IMR-90 (cell line): ENCODE measurements around the gene STEAP4. TPM values are rescaled to one million over a fixed set of nuclear protein-coding genes. Genes with fewer than 3 reads are reported as not detected.

ENCODE experiments used
- ATAC-seq: fragments of 200-7000 bp; cut with Tn5 transposase; 2 replicates; pipeline ENCODE4 v1.9.1; 2020; ENCODE audit warnings: low read depth, mild to moderate bottlenecking, moderate library complexity
- BruUV-seq: library from RNA; stranded (reverse); fragments of 400-500 nt; replicated peaks from 2 replicates; lab custom pipeline; 2021; lab: Mats Ljungman, UMichigan
- CTCF ChIA-PET: fragments of 300-600 bp; formaldehyde crosslinking; extraction: SDS; loops from one replicate; lab custom pipeline; 2021; ENCODE audit warnings: antibody characterized with exemption; lab: Yijun Ruan, JAX
- POLR2A ChIA-PET: fragments of 300-600 bp; sonication (Branson Sonifier 250); formaldehyde crosslinking; loops from one replicate; lab custom pipeline; 2022; ENCODE audit warnings: antibody characterized with exemption; ENCODE audit not compliant: unreplicated experiment; lab: Charles Lee
- DNase-seq: peaks from one replicate; pipeline ENCODE4 v3.0.0; 2013
- H2AFZ ChIP-seq: replicated peaks from 2 replicates; pipeline ENCODE3; 2013; ENCODE audit warnings: low read length, mild to moderate bottlenecking; ENCODE audit not compliant: poor library complexity
- H2AK5ac ChIP-seq: 2 replicates; pipeline ENCODE4 v1.6.1; 2013; ENCODE audit warnings: low read depth, low read length, inconsistent platforms
- H2AK9ac ChIP-seq: replicated peaks from 2 replicates; pipeline ENCODE3; 2013; ENCODE audit warnings: mild to moderate bottlenecking, low read depth, low read length, moderate library complexity; ENCODE audit not compliant: poor library complexity
- H2BK120ac ChIP-seq: 2 replicates; pipeline ENCODE4 v1.6.1; 2013; ENCODE audit warnings: low read depth, low read length, inconsistent platforms
- H2BK15ac ChIP-seq: 3 replicates; pipeline ENCODE4 v1.6.1; 2013; ENCODE audit warnings: low read depth, low read length, inconsistent platforms
- H2BK20ac ChIP-seq: 2 replicates; pipeline ENCODE4 v1.6.1; 2013; ENCODE audit warnings: low read depth, mild to moderate bottlenecking, inconsistent platforms, low read length, moderate library complexity
- H2BK5ac ChIP-seq: 2 replicates; pipeline ENCODE4 v1.6.1; 2013; ENCODE audit warnings: mild to moderate bottlenecking, low read depth, low read length, inconsistent platforms; ENCODE audit not compliant: poor library complexity, severe bottlenecking
- H3K14ac ChIP-seq: replicated peaks from 2 replicates; pipeline ENCODE4 v1.6.1; 2013; ENCODE audit warnings: low read depth, low read length, inconsistent platforms
- H3K18ac ChIP-seq: 2 replicates; pipeline ENCODE4 v1.6.1; 2013; ENCODE audit warnings: low read depth, low read length, control low read depth
- H3K23ac ChIP-seq: 2 replicates; pipeline ENCODE4 v1.6.1; 2013; ENCODE audit warnings: low read depth, low read length, inconsistent platforms
- H3K27ac ChIP-seq: 2 replicates; pipeline ENCODE4 v1.5.1; 2013; ENCODE audit warnings: mild to moderate bottlenecking, control low read depth, low read length; ENCODE audit not compliant: insufficient read depth
- H3K27me3 ChIP-seq: 2 replicates; pipeline ENCODE4 v1.6.1; 2013; ENCODE audit warnings: low read length; ENCODE audit not compliant: control insufficient read depth, insufficient read depth
- H3K36me3 ChIP-seq: 2 replicates; pipeline ENCODE4 v1.6.1; 2013; ENCODE audit warnings: low read length, mixed read lengths; ENCODE audit not compliant: control insufficient read depth, insufficient read depth
- H3K4ac ChIP-seq: 2 replicates; pipeline ENCODE4 v1.6.1; 2013; ENCODE audit warnings: low read depth, low read length, inconsistent platforms
- H3K4me1 ChIP-seq: 2 replicates; pipeline ENCODE4 v1.6.1; 2013; ENCODE audit warnings: low read length, mixed read lengths; ENCODE audit not compliant: control insufficient read depth, insufficient read depth
- H3K4me2 ChIP-seq: 2 replicates; pipeline ENCODE4 v1.6.1; 2013; ENCODE audit warnings: low read depth, mild to moderate bottlenecking, control low read depth, low read length, moderate library complexity
- H3K4me3 ChIP-seq: 2 replicates; pipeline ENCODE4 v1.5.1; 2013; ENCODE audit warnings: low read depth, mild to moderate bottlenecking, control low read depth, low read length, moderate library complexity; ENCODE audit not compliant: insufficient read depth
- H3K56ac ChIP-seq: 2 replicates; pipeline ENCODE4 v1.6.1; 2013; ENCODE audit warnings: low read length, inconsistent platforms; ENCODE audit not compliant: insufficient read depth; ENCODE audit errors: extremely low read depth
- H3K79me1 ChIP-seq, 2 experiments: 2 replicates each; pipeline ENCODE4 v1.6.1; 2013; ENCODE audit warnings: low read length in 2 of 2, inconsistent platforms in 1 of 2, low read depth in 1 of 2
- H3K9ac ChIP-seq: 2 replicates; pipeline ENCODE4 v1.6.1; 2013; ENCODE audit warnings: low read depth, low read length, control low read depth
- H3K9me1 ChIP-seq: 2 replicates; pipeline ENCODE4 v1.6.1; 2013; ENCODE audit warnings: low read length, inconsistent platforms; ENCODE audit not compliant: insufficient read depth
- H3K9me3 ChIP-seq: 2 replicates; pipeline ENCODE4 v1.6.1; 2013; ENCODE audit warnings: low read length; ENCODE audit not compliant: control insufficient read depth, insufficient read depth
- H4K20me1 ChIP-seq: 2 replicates; pipeline ENCODE4 v1.6.1; 2013; ENCODE audit warnings: low read length, inconsistent platforms; ENCODE audit not compliant: insufficient read depth
- H4K5ac ChIP-seq: 2 replicates; pipeline ENCODE4 v1.6.1; 2013; ENCODE audit warnings: mild to moderate bottlenecking, low read depth, low read length, control low read depth
- H4K8ac ChIP-seq, 2 experiments: 2 replicates each; pipeline ENCODE4 v1.6.1; 2013; ENCODE audit warnings: low read depth in 2 of 2, low read length in 2 of 2, control low read depth in 1 of 2, inconsistent platforms in 1 of 2
- H4K91ac ChIP-seq: 2 replicates; pipeline ENCODE4 v1.6.1; 2013; ENCODE audit warnings: low read depth, low read length, inconsistent platforms; ENCODE audit not compliant: insufficient read depth
- CEBPB ChIP-seq: IDR thresholded peaks from 2 replicates; pipeline ENCODE4 v1.6.1; 2012; ENCODE audit warnings: low read depth, low read length, improper control_type of control experiment
- MAFK ChIP-seq: IDR thresholded peaks from 2 replicates; pipeline ENCODE4 v1.6.1; 2012; ENCODE audit warnings: low read depth, low read length, improper control_type of control experiment
- MXI1 ChIP-seq: IDR thresholded peaks from 2 replicates; pipeline ENCODE4 v1.6.1; 2012; ENCODE audit warnings: low read depth, mild to moderate bottlenecking, low read length, moderate library complexity, borderline replicate concordance
- SMC3 ChIP-seq: fragments of 150-350 bp; IDR thresholded peaks from 2 replicates; pipeline ENCODE4 v1.6.1; 2016; ENCODE audit warnings: low read depth, mild to moderate bottlenecking, antibody characterized with exemption, low read length, moderate library complexity
- WGBS, 2 experiments: methylation state at CpG; one replicate each; pipeline versions ENCODE4 v1.1.5 to v1.1.7; 2013; ENCODE audit warnings: missing lambda C conversion rate in 2 of 2; ENCODE audit not compliant: insufficient read length in 1 of 2; ENCODE audit errors: extremely low coverage in 2 of 2; 5-methylcytosine and 5-hydroxymethylcytosine counted together
- dilution Hi-C: fragments of 300-500 bp; cut with HindIII; formaldehyde crosslinking; loops from one replicate; pipeline ENCODE4 v1.14.3; 2018; ENCODE audit warnings: low sequenced_read_pairs; ENCODE audit not compliant: unreplicated experiment
- in situ Hi-C: fragments of 300-500 bp; cut with MboI; formaldehyde crosslinking; loops from 3 replicates; pipeline ENCODE4 v1.14.3; 2019; ENCODE audit warnings: low sequenced_read_pairs, inconsistent platforms, mixed read lengths
- intact Hi-C: fragments of 100-400 bp; cut with micrococcal nuclease; formaldehyde crosslinking; loops from 2 replicates; pipeline ENCODE4 v1.10.0; 2022
- polyA plus RNA-seq, 3 experiments: library from polyadenylated mRNA; depleted of rRNA; stranded (reverse); fragments of >200 nt; gene quantifications; 2 replicates each; pipeline ENCODE4 v1.2.3, GENCODE V29; 2012; ENCODE audit warnings: low replicate concordance in 1 of 3
- total RNA-seq: library from RNA; depleted of rRNA; stranded (reverse); fragments of >200 nt; gene quantifications from 2 replicates; pipeline ENCODE4 v1.2.3, GENCODE V29; 2012

STEAP4 gene
- total and polyA plus RNA-seq, 2 of the 4 experiments (the other 2 are of a cell fraction) = not detected

DNA sequence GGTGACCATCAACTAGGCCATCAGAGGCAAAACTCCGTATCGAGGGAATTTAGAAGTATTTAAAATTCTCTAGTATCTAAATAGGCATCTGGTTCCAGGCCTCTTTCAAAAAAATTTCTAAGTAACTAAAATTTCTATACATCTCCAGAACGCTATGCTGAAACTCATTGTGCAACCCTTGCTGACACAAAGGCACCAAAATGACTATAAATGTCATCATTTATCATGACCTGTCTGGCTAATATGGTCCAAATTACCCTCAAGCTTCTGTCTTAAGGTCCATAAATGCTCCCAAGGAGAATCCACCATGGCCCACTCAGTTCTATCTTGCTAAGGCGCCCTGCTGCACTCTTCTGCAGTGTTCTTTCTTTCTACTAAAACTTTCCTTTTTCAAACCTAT, 16.2 kb downstream of the STEAP4 start:
- no peak overlapping the region for H3K18ac ChIP-seq
- H3K9me3 ChIP-seq = no peaks in the 10 kb centered on the region
- H4K8ac ChIP-seq = no peak overlapping the region
- H2AK5ac ChIP-seq = no peak overlapping the region
- DNase-seq (no peak), ATAC-seq (no peak)
- no peak overlapping the region for H2BK120ac ChIP-seq
- H4K5ac ChIP-seq = no peak overlapping the region
- no peak overlapping the region for H3K23ac ChIP-seq
- POLR2A ChIA-PET = no interaction called here
- H3K4me2 ChIP-seq = no peak overlapping the region
- in situ Hi-C loops (no loop called here), dilution Hi-C loops (no loop called here), intact Hi-C loops (no loop called here)
- no peaks in the 10 kb centered on the region for H3K36me3 ChIP-seq
- H3K27me3 ChIP-seq = no peaks in the 10 kb centered on the region
- no peak overlapping the region for H4K91ac ChIP-seq
- H3K14ac ChIP-seq = no peak overlapping the region
- no peak overlapping the region for H3K9ac ChIP-seq
- WGBS, 2 experiments = 29% methylated on average over 1 of the region's 4 CpGs; no CpG with 5 or more reads in 1 of the 2 experiments
- H2AFZ ChIP-seq = no peak overlapping the region
- no peak for TF ChIP-seq MAFK
- TF ChIP-seq MXI1 = no peak
- TF ChIP-seq CEBPB = no peak
- no peak for TF ChIP-seq SMC3
- BruUV-seq = no TSS peak
- H3K4me3 ChIP-seq = no peak overlapping the region
- no peaks in the 10 kb centered on the region for H4K20me1 ChIP-seq
- H3K9me1 ChIP-seq = no peaks in the 10 kb centered on the region
- no peak overlapping the region for H2BK5ac ChIP-seq
- no peak overlapping the region for H2AK9ac ChIP-seq
- no peak overlapping the region for H2BK20ac ChIP-seq
- H3K27ac ChIP-seq = no peak overlapping the region
- H3K79me1 ChIP-seq = no peaks in the 10 kb centered on the region
- no peaks in the 10 kb centered on the region for H3K4me1 ChIP-seq
- CTCF ChIA-PET = no interaction called here
- no peak overlapping the region for H3K56ac ChIP-seq
- no peak overlapping the region for H2BK15ac ChIP-seq
- H3K4ac ChIP-seq = no peak overlapping the region
